ENCODE results near the gene GNAT3.

- TF ChIP-seq POLR2A (IDR thresholded peaks at IDR 0.05) (no peak), CTCF (IDR thresholded peaks at IDR 0.05) (no peak)
Measured at GRCh38 chr7:80493121-80493849, 18.6 kb downstream of the GNAT3 start.

All from uterus (tissue), 2 donors.